PC-9 (cell line): ENCODE data around the gene PGP.

Experiments used
- CTCF ChIP-seq: fragments of 200-600 bp; sonication (generic); conservative IDR thresholded peaks from 2 replicates; pipeline ENCODE4 v1.6.1; 2017; ENCODE audit warnings: mixed run types, antibody characterized with exemption, mild to moderate bottlenecking, moderate library complexity
- EZH2 ChIP-seq: fragments of 200-600 bp; sonication (generic); IDR thresholded peaks from 2 replicates; pipeline ENCODE4 v1.8.0; 2017; ENCODE audit warnings: antibody characterized with exemption, low read depth

- TF ChIP-seq CTCF (no peak), EZH2 (no peak)
Observed at GRCh38 chr16:2170587-2171435, 43.8 kb downstream of the PGP start.
